ENCODE measurements around the gene ZEB2.

ZEB2 gene

DNA sequence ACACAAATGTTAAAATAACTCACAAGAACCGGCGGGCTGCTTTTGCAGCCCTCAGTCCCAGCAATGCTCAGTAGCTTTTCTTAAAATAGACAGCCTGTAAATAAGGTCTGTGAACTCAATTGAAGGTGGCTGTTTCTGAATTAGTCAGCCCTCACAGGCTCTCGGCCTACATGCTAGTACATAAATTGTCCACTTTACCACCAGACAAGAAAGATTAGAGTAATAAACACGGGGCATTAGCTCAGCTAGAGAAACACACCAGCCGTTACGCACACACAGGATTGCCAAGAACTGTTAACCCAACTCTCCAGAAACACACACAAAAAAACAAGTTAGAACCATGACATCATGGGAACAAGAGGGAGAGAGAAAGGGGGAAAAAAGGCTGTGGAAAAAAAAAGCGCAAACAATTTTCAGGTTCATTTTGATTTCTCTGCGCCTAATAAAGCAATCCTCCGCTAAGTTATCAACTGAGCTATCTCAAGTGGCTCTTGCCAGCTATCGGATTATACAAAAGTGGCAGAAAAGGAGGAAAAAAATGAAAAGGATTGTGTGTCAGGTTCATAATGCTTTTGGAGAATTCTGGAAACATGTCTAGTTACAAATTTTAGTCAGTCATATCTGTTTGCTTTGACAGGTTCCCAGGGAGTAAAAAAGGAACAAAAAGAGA, 89.1 kb downstream of the ZEB2 start:
- Histone ChIP-seq H3K36me3 (ENCODE audit: insufficient read depth, low read length) (peaks cover 27% of the 10 kb centered on the region), H2AFZ (ENCODE audit: low read length) (no peak overlapping the region), H3K9me2 (ENCODE audit: low read depth, low read length) (no peaks in the 10 kb centered on the region), H3K9ac (ENCODE audit: low read length) (peak overlapping the region; percentile 70), H3K27me3 (ENCODE audit: insufficient read depth, low read length) (no peaks in the 10 kb centered on the region), H3F3A (ENCODE audit: insufficient read depth, low read length) (no peaks in the 10 kb centered on the region), H3K4me1 (ENCODE audit: insufficient read depth, low read length, severe bottlenecking) (peaks cover 86% of the 10 kb centered on the region), H3K4me3 (ENCODE audit: low read depth, low read length, poor library complexity, severe bottlenecking) (peak overlapping the region; percentile 53), H3K4me2 (ENCODE audit: low read length) (peak overlapping the region; percentile 76), H3K27ac (ENCODE audit: low read depth, low read length, poor library complexity, severe bottlenecking) (peak overlapping the region; percentile 94), H3K79me2 (ENCODE audit: insufficient read depth, low read length) (0 out of 2 replicates have a peak, but pooled peaks cover 7% of the 10 kb centered on the region), H4K20me1 (ENCODE audit: insufficient read depth, low read length) (no peaks in the 10 kb centered on the region), H3K9me3 (ENCODE audit: low read length) (no peaks in the 10 kb centered on the region)
- TF ChIP-seq, protein P1, sequence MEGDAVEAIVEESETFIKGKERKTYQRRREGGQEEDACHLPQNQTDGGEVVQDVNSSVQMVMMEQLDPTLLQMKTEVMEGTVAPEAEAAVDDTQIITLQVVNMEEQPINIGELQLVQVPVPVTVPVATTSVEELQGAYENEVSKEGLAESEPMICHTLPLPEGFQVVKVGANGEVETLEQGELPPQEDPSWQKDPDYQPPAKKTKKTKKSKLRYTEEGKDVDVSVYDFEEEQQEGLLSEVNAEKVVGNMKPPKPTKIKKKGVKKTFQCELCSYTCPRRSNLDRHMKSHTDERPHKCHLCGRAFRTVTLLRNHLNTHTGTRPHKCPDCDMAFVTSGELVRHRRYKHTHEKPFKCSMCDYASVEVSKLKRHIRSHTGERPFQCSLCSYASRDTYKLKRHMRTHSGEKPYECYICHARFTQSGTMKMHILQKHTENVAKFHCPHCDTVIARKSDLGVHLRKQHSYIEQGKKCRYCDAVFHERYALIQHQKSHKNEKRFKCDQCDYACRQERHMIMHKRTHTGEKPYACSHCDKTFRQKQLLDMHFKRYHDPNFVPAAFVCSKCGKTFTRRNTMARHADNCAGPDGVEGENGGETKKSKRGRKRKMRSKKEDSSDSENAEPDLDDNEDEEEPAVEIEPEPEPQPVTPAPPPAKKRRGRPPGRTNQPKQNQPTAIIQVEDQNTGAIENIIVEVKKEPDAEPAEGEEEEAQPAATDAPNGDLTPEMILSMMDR (IDR thresholded peaks at IDR 0.05; ENCODE audit: low read length) = no peak
- TF ChIP-seq EZH2 (IDR thresholded peaks at IDR 0.05; ENCODE audit: borderline replicate concordance, low read length) = no peak

DNA sequence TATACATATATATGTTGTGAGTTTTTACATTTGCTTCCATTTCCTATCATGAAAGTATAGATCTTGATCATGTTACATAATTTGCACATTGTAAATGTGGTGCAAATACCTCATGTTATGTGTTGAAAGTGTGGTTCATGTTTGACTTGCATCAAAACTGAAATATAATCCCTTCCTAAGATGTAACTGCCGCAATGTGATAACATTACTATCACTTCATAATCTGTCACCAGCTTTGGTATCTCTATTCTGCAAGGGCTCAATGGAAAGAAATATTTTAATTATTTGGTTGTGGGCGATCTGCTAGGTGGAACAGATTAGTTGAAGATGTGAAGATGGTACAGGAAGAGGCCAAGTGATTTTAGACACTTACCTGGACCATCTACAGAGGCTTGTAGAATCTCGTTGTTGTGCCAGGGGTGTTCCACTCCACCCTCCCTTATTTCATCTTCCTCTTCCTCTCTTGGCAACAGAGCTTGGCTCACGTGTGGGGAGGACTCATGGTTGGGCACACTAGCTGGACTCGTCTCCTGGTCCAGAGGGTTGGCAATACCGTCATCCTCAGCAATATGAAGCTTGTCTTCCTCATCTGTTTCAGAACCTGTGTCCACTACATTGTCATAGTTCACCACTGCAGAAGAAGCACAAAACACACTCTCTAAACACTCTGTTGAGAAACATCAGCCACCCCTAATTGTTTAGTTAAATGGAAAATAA, 90.4 kb downstream of the ZEB2 start:
- H3F3A ChIP-seq (ENCODE audit: insufficient read depth, low read length) = no peaks in the 10 kb centered on the region
- peaks cover 82% of the 10 kb centered on the region for H3K4me1 ChIP-seq (ENCODE audit: insufficient read depth, low read length, severe bottlenecking)
- no peaks in the 10 kb centered on the region for H4K20me1 ChIP-seq (ENCODE audit: insufficient read depth, low read length)
- no peaks in the 10 kb centered on the region for H3K27me3 ChIP-seq (ENCODE audit: insufficient read depth, low read length)
- H3K4me3 ChIP-seq (ENCODE audit: low read depth, low read length, poor library complexity, severe bottlenecking) = peak overlapping the region; percentile 53
- H3K27ac ChIP-seq (ENCODE audit: low read depth, low read length, poor library complexity, severe bottlenecking) = peak overlapping the region; percentile 94
- peak overlapping the region; percentile 70; the same call in 1 of the 2 replicates for H3K9ac ChIP-seq (ENCODE audit: low read length)
- TF ChIP-seq, protein P1 (IDR thresholded peaks at IDR 0.05; ENCODE audit: low read length) = no peak
- no peak for TF ChIP-seq EZH2 (IDR thresholded peaks at IDR 0.05; ENCODE audit: borderline replicate concordance, low read length)
- no peaks in the 10 kb centered on the region for H3K9me2 ChIP-seq (ENCODE audit: low read depth, low read length)
- H2AFZ ChIP-seq (ENCODE audit: low read length) = no peak overlapping the region
- 0 out of 2 replicates have a peak, but pooled peaks cover 7% of the 10 kb centered on the region for H3K79me2 ChIP-seq (ENCODE audit: insufficient read depth, low read length)
- peaks cover 31% of the 10 kb centered on the region for H3K36me3 ChIP-seq (ENCODE audit: insufficient read depth, low read length)
- peak overlapping the region; percentile 76 for H3K4me2 ChIP-seq (ENCODE audit: low read length)
- no peaks in the 10 kb centered on the region for H3K9me3 ChIP-seq (ENCODE audit: low read length)

DNA sequence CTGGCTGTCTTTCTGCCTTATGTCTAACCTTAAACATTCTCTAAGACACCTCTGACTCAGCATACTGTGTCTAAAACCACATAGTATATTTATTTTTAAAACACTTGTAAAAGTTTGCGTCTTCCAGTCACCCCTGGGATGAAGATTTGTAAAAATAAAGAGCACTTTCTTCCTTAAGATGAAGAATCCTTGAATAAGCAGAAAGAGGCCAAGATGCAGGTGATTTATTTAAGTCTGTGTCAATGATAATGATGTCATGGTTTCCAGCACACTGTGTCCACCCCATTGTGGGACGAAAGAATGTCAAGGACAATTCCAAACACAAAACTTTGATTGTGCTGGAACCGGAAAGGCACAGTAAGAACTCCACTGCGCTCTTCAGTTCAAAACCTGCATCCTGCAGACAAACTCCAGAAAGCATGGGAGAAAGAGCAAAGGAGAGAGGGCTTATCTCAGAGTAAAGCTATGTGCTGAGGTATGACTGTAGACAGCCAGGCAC, 92.9 kb downstream of the ZEB2 start:
- Histone ChIP-seq H3K4me2 (ENCODE audit: low read length) (peak overlapping the region; percentile 13; the same call in 1 of the 2 replicates), H3K4me3 (ENCODE audit: low read depth, low read length, poor library complexity, severe bottlenecking) (no peak overlapping the region), H3K27ac (ENCODE audit: low read depth, low read length, poor library complexity, severe bottlenecking) (peak overlapping the region; percentile 63), H3K4me1 (ENCODE audit: insufficient read depth, low read length, severe bottlenecking) (peaks cover 57% of the 10 kb centered on the region), H3K9ac (ENCODE audit: low read length) (no peak overlapping the region), H3K27me3 (ENCODE audit: insufficient read depth, low read length) (no peaks in the 10 kb centered on the region), H3K9me3 (ENCODE audit: low read length) (no peaks in the 10 kb centered on the region), H3K9me2 (ENCODE audit: low read depth, low read length) (no peaks in the 10 kb centered on the region), H3K36me3 (ENCODE audit: insufficient read depth, low read length) (peaks cover 51% of the 10 kb centered on the region), H4K20me1 (ENCODE audit: insufficient read depth, low read length) (no peaks in the 10 kb centered on the region), H2AFZ (ENCODE audit: low read length) (no peak overlapping the region), H3F3A (ENCODE audit: insufficient read depth, low read length) (no peaks in the 10 kb centered on the region), H3K79me2 (ENCODE audit: insufficient read depth, low read length) (no peaks in the 10 kb centered on the region)
- no peak for TF ChIP-seq EZH2 (IDR thresholded peaks at IDR 0.05; ENCODE audit: borderline replicate concordance, low read length)
- TF ChIP-seq, protein P1 (IDR thresholded peaks at IDR 0.05; ENCODE audit: low read length) = no peak
